Stomach (tissue), 4 donors: ENCODE results near the gene AAMDC.

Source experiments
- EP300 ChIP-seq: sonication (generic); formaldehyde crosslinking; IDR thresholded peaks from one replicate; pipeline ENCODE4 v1.6.1; 2017; ENCODE audit warnings: antibody characterized with exemption
- POLR2A ChIP-seq, 4 donors: fragments of 450-650 bp; IDR thresholded peaks; one replicate each; pipeline ENCODE4 v1.6.1; 2016; ENCODE audit warnings: antibody characterized with exemption in 4 of 4, control low read depth in 2 of 4, mild to moderate bottlenecking in 1 of 4, moderate library complexity in 1 of 4
- POLR2AphosphoS5 ChIP-seq, 3 donors: sonication (generic); formaldehyde crosslinking; IDR thresholded peaks; one replicate each; pipeline ENCODE4 v1.6.1; 2016; ENCODE audit warnings: antibody characterized with exemption in 3 of 3
- TF ChIP-seq, protein P1 (sequence below), 7 experiments: fragments of 450-650 bp in 4 of 7; fragments of 200-600 bp in 3 of 7; sonication (generic) in 3 of 7; IDR thresholded peaks; one replicate each; pipeline ENCODE4 v1.5.1; 2016 to 2019; ENCODE audit warnings: antibody characterized with exemption in 7 of 7, control low read depth in 2 of 7, mild to moderate bottlenecking in 1 of 7

DNA sequence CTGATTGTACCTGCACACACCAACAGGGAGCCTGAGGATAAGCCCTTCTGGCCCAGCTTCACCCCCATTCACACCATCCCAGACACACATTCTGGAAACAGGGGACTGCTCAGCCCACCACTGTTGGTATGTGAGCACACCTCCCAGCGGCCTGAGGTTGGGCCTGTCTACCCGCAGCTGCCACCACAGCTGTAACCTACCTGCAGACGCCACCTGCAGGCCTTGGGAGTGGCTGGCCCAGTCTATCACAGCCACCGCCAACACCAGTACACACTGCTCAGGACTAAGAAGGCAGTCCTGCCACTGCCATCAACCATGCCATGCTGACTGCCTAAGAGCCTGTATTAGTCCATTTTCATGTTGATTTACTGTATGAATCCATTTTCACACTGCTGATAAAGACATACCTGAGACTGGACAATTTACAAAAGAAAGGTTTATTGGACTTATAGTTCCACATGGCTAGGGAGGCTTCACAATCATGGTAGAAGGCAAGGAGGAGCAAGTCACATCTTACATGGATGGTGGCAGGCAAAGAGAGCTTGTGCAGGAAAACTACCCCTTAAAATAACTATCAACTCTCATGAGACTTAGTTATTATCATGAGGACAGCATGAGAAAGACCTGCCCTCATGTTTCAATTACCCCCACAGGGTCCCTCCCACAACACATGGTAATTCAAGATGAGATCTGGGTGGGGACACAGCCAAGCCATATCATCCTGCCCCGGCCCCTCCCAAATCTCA is 31.0 kb upstream of the AAMDC start:
- TF ChIP-seq, protein P1, sequence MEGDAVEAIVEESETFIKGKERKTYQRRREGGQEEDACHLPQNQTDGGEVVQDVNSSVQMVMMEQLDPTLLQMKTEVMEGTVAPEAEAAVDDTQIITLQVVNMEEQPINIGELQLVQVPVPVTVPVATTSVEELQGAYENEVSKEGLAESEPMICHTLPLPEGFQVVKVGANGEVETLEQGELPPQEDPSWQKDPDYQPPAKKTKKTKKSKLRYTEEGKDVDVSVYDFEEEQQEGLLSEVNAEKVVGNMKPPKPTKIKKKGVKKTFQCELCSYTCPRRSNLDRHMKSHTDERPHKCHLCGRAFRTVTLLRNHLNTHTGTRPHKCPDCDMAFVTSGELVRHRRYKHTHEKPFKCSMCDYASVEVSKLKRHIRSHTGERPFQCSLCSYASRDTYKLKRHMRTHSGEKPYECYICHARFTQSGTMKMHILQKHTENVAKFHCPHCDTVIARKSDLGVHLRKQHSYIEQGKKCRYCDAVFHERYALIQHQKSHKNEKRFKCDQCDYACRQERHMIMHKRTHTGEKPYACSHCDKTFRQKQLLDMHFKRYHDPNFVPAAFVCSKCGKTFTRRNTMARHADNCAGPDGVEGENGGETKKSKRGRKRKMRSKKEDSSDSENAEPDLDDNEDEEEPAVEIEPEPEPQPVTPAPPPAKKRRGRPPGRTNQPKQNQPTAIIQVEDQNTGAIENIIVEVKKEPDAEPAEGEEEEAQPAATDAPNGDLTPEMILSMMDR (IDR thresholded peaks at IDR 0.05): no peak
- no peak for TF ChIP-seq POLR2A (IDR thresholded peaks at IDR 0.05)
- TF ChIP-seq EP300: no peak
- TF ChIP-seq POLR2AphosphoS5 (IDR thresholded peaks at IDR 0.05): no peak
